Measurements from ENCODE around the gene DLG2. TPM values are rescaled to one million over a fixed set of nuclear protein-coding genes. Genes with fewer than 3 reads are reported as not detected.

The DLG2 gene
- polyA plus RNA-seq, 3 donors = 0.24 to 0.39 TPM; not detected in 1

GRCh38 chr11:83773950-83774880 is 1852.9 kb downstream of the DLG2 start:
- Mint-ChIP-seq H3K4me1 (no peaks in the 10 kb centered on the region), H3K27ac (peak overlapping the region in 1 of 7 donors; percentile 44), H3K4me3 (no peak overlapping the region), H3K27me3 (ENCODE audit: low read depth in 3 of 3) (peaks cover 0 to 4% (median 2%) of the 10 kb centered on the region in 3 donors), H3K9me3 (peaks cover 0 to 3% (median 0%) of the 10 kb centered on the region in 7 donors), H3K36me3 (no peaks in the 10 kb centered on the region)
- DNase-seq = no peak
- Histone ChIP-seq H3K4me1 (ENCODE audit: control insufficient read depth in 1 of 2, insufficient read depth in 2 of 2, low read length in 2 of 2) (no peaks in the 10 kb centered on the region), H3K9me3 (replicated peaks in 1 of 2; ENCODE audit: control insufficient read depth in 1 of 2, insufficient read depth in 1 of 2, low read length in 2 of 2) (no peaks in the 10 kb centered on the region), H3K27me3 (ENCODE audit: control insufficient read depth in 2 of 2, insufficient read depth in 2 of 2, low read length in 2 of 2) (no peaks in the 10 kb centered on the region), H3K4me2 (replicated peaks; ENCODE audit: extremely low read depth, low read length, poor library complexity, severe bottlenecking) (no peak overlapping the region), H4K20me1 (ENCODE audit: insufficient read depth, low read length) (no peaks in the 10 kb centered on the region), H2AFZ (ENCODE audit: insufficient read depth, low read depth, low read length, poor library complexity, severe bottlenecking) (no peak overlapping the region), H3K79me2 (ENCODE audit: insufficient read depth, low read length) (no peaks in the 10 kb centered on the region), H3K4me3 (replicated peaks in 1 of 3; ENCODE audit: low read depth in 2 of 3, low read length in 3 of 3) (no peak overlapping the region), H3K36me3 (replicated peaks in 1 of 2; ENCODE audit: control insufficient read depth in 1 of 2, insufficient read depth in 2 of 2, low read length in 2 of 2) (no peaks in the 10 kb centered on the region), H3K9ac (ENCODE audit: insufficient read depth, low read length, poor library complexity, severe bottlenecking) (no peak overlapping the region), H3K27ac (ENCODE audit: low read depth in 1 of 2, low read length in 2 of 2) (no peak overlapping the region)
- intact Hi-C loops (cut with micrococcal nuclease) = no loop called here
- WGBS (ENCODE audit: insufficient coverage) = 88% methylated on average over 1 of the region's 7 CpGs
- no peak for TF ChIP-seq CTCF (IDR thresholded peaks at IDR 0.05)

- H3K27me3 ChIP-seq (ENCODE audit: control insufficient read depth in 2 of 2, insufficient read depth in 2 of 2, low read length in 2 of 2) = no peaks in the 10 kb centered on the region
- Mint-ChIP-seq H3K27me3 (ENCODE audit: low read depth in 3 of 3) (peaks cover 1 to 4% (median 2%) of the 10 kb centered on the region in 3 donors), H3K9me3 (peaks cover 0 to 2% (median 0%) of the 10 kb centered on the region in 7 donors), H3K4me3 (no peak overlapping the region), H3K4me1 (no peaks in the 10 kb centered on the region), H3K27ac (no peak overlapping the region), H3K36me3 (no peaks in the 10 kb centered on the region)
- no peaks in the 10 kb centered on the region for H4K20me1 ChIP-seq (ENCODE audit: insufficient read depth, low read length)
- no peak overlapping the region for H2AFZ ChIP-seq (ENCODE audit: insufficient read depth, low read depth, low read length, poor library complexity, severe bottlenecking)
- no peak for TF ChIP-seq CTCF (IDR thresholded peaks at IDR 0.05)
- no peaks in the 10 kb centered on the region for H3K79me2 ChIP-seq (ENCODE audit: insufficient read depth, low read length)
- H3K4me2 ChIP-seq (replicated peaks; ENCODE audit: extremely low read depth, low read length, poor library complexity, severe bottlenecking) = no peak overlapping the region
- DNase-seq = no peak
- no peak overlapping the region for H3K27ac ChIP-seq (ENCODE audit: low read depth in 1 of 2, low read length in 2 of 2)
- intact Hi-C loops (cut with micrococcal nuclease) = no loop called here
- H3K4me3 ChIP-seq (replicated peaks in 1 of 3; ENCODE audit: low read depth in 2 of 3, low read length in 3 of 3) = no peak overlapping the region
- no peaks in the 10 kb centered on the region for H3K9me3 ChIP-seq (replicated peaks in 1 of 2; ENCODE audit: control insufficient read depth in 1 of 2, insufficient read depth in 1 of 2, low read length in 2 of 2)
- no peak overlapping the region for H3K9ac ChIP-seq (ENCODE audit: insufficient read depth, low read length, poor library complexity, severe bottlenecking)
- no peaks in the 10 kb centered on the region for H3K4me1 ChIP-seq (ENCODE audit: control insufficient read depth in 1 of 2, insufficient read depth in 2 of 2, low read length in 2 of 2)
- WGBS (ENCODE audit: insufficient coverage) = no CpG with 5 or more reads among the region's 3 CpGs
- no peaks in the 10 kb centered on the region for H3K36me3 ChIP-seq (replicated peaks in 1 of 2; ENCODE audit: control insufficient read depth in 1 of 2, insufficient read depth in 2 of 2, low read length in 2 of 2)
Observed at GRCh38 chr11:83768489-83768888, 1858.7 kb downstream of the DLG2 start.

Measured in CD14-positive monocyte (primary cell).